A549 (cell line): ENCODE results near the gene ARL17B.
"Not testable (repeated sequence)": the region's sequence is repeated elsewhere in the genome, so short reads cannot be mapped to it uniquely, and the experiment has no call there.

ENCODE experiments used
- CTCF ChIP-seq: fragments of >200 bp; sonication (Bioruptor Twin); formaldehyde crosslinking; IDR thresholded peaks from 3 replicates; pipeline ENCODE4 v1.5.1; 2016
- RFX5 ChIP-seq: fragments of 450-650 bp; IDR thresholded peaks from 2 replicates; pipeline ENCODE4 v1.7.1; 2014; ENCODE audit warnings: antibody characterized with exemption, mild to moderate bottlenecking, moderate library complexity
- SMC3 ChIP-seq: fragments of >200 bp; sonication (Bioruptor Twin); formaldehyde crosslinking; IDR thresholded peaks from 3 replicates; pipeline ENCODE4 v1.6.1; 2018; ENCODE audit warnings: inconsistent platforms
- TF ChIP-seq, protein P1 (sequence below): fragments of 450-650 bp; IDR thresholded peaks from 2 replicates; pipeline ENCODE4 v1.6.1; 2014; ENCODE audit warnings: antibody characterized with exemption
- TF ChIP-seq, protein P2 (sequence below): IDR thresholded peaks from 2 replicates; pipeline ENCODE4 v1.6.1; 2012

GRCh38 chr17:46254215-46254614, 107.4 kb downstream of the ARL17B start:
- not testable (repeated sequence) for TF ChIP-seq CTCF, RFX5, SMC3
- TF ChIP-seq, protein P1, sequence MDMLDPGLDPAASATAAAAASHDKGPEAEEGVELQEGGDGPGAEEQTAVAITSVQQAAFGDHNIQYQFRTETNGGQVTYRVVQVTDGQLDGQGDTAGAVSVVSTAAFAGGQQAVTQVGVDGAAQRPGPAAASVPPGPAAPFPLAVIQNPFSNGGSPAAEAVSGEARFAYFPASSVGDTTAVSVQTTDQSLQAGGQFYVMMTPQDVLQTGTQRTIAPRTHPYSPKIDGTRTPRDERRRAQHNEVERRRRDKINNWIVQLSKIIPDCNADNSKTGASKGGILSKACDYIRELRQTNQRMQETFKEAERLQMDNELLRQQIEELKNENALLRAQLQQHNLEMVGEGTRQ, result not testable (repeated sequence)
- TF ChIP-seq, protein P2, sequence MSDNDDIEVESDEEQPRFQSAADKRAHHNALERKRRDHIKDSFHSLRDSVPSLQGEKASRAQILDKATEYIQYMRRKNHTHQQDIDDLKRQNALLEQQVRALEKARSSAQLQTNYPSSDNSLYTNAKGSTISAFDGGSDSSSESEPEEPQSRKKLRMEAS, result not testable (repeated sequence)
